K562 (cell line): ENCODE results near the gene LILRB3. TPM values are rescaled to one million over a fixed set of nuclear protein-coding genes. Genes with fewer than 3 reads are reported as not detected.

Experiments
- BHLHE40 ChIP-seq: IDR thresholded peaks from 2 replicates; pipeline ENCODE4 v1.6.1; 2011; ENCODE audit warnings: low read length, improper control_type of control experiment
- CCNT2 ChIP-seq: IDR thresholded peaks from 2 replicates; pipeline ENCODE4 v1.6.1; 2011; ENCODE audit warnings: borderline replicate concordance, low read depth, mild to moderate bottlenecking, moderate library complexity, mixed read lengths, low read length; ENCODE audit not compliant: insufficient read length; ENCODE audit errors: extremely low read depth
- polyA plus RNA-seq, 8 experiments: library from polyadenylated mRNA; depleted of rRNA in 4 of 8; stranded (reverse) in 5 of 8; unstranded in 3 of 8; fragments of >200 nt; fragmentation: Nextera tagmentation in 2 of 8; fragmentation: Illumina TruSeq in 1 of 8; extraction: Ambion mirVana in 2 of 8; extraction: Trizol in 1 of 8; gene quantifications; 2 replicates each; pipeline versions ENCODE4 v1.2.1 to v1.2.3, GENCODE V29; 2011 to 2014; ENCODE audit warnings: inconsistent platforms in 1 of 8, missing spikeins in 1 of 8
- total RNA-seq, 7 experiments: library from RNA; depleted of rRNA in 6 of 7; stranded (reverse); fragments of >200 nt in 6 of 7; fragmentation: Illumina TruSeq in 2 of 7; extraction: Trizol in 2 of 7; gene quantifications; 2 replicates each; pipeline versions ENCODE4 v1.2.1 to v1.2.3, GENCODE V29; 2011 to 2021; ENCODE audit warnings: low replicate concordance in 1 of 7
- TF ChIP-seq, protein P1 (sequence below), 2 experiments: IDR thresholded peaks; 2 replicates each; pipeline ENCODE4 v1.6.1; 2012; ENCODE audit warnings: improper control_type of control experiment in 2 of 2, low read depth in 2 of 2, low read length in 2 of 2, borderline replicate concordance in 1 of 2
- TF ChIP-seq, protein P2 (sequence below), 3 experiments: fragments of 200-800 bp in 1 of 3; fragments of 250-450 bp in 1 of 3; fragments of 450-650 bp in 1 of 3; sonication (Bioruptor Pico) in 1 of 3; sonication (Bioruptor generic) in 1 of 3; formaldehyde crosslinking in 1 of 3; IDR thresholded peaks; 2 replicates each; pipeline versions ENCODE4 v1.6.1 to v1.8.0; 2016 to 2022; ENCODE audit warnings: mild to moderate bottlenecking in 2 of 3, missing genetic modification characterization in 2 of 3, missing compliant biosample characterization in 1 of 3, moderate library complexity in 1 of 3
- TF ChIP-seq, protein P3 (sequence below), 2 experiments: fragments of 150-350 bp in 1 of 2; IDR thresholded peaks; 2 replicates each; pipeline ENCODE4 v1.6.1; 2012 to 2016; ENCODE audit warnings: low read depth in 2 of 2, low read length in 2 of 2, mild to moderate bottlenecking in 1 of 2, moderate library complexity in 1 of 2
- TF ChIP-seq, protein P4 (sequence below): fragments of 450-650 bp; IDR thresholded peaks from 2 replicates; pipeline ENCODE4 v1.6.1; 2016; ENCODE audit warnings: borderline replicate concordance
- TF ChIP-seq, protein P5 (sequence below): sonication (generic); formaldehyde crosslinking; IDR thresholded peaks from 2 replicates; pipeline ENCODE4 v1.8.0; 2023; ENCODE audit warnings: mild to moderate bottlenecking, missing genetic modification reagents

The LILRB3 gene
- total and polyA plus RNA-seq, 9 of the 15 experiments (the other 6 are each of a cell fraction or from before 2014, with no cell fraction given) = 0.01 to 0.09 TPM; not detected in 7

DNA sequence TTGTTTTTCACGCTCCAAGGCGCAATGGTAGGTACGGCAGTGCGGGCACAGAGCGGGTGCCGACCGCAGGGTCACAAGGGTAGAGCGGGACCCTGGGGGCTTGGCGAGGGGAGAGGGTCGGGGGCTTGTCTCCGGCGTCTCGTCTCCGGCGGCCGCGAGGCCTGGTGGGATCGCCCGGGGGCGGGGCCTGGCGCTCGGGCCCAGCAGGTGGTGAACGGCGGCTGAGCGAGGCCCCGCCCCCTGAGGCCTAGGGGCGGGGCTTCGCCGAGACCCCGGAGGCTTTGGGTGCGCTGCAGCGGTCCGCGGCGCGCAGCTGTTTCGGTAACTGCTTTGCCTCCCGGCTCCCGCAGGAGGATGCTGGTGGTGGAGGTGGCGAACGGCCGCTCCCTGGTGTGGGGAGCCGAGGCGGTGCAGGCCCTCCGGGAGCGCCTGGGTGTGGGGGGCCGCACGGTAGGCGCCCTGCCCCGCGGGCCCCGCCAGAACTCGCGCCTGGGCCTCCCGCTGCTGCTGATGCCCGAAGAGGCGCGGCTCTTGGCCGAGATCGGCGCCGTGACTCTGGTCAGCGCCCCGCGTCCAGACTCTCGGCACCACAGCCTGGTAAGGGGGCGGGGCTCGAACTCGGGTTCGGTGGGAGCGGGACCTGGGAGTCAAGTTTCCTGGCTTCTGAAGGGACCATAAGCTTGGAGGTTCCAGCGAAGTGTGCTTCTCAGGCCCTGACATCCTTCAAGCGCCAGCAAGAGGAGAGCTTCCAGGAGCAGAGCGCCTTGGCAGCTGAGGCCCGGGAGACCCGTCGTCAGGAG is 31.6 kb downstream of the LILRB3 start, which contains the start of gene TSEN34 (continued):
- TF ChIP-seq, protein P1, sequence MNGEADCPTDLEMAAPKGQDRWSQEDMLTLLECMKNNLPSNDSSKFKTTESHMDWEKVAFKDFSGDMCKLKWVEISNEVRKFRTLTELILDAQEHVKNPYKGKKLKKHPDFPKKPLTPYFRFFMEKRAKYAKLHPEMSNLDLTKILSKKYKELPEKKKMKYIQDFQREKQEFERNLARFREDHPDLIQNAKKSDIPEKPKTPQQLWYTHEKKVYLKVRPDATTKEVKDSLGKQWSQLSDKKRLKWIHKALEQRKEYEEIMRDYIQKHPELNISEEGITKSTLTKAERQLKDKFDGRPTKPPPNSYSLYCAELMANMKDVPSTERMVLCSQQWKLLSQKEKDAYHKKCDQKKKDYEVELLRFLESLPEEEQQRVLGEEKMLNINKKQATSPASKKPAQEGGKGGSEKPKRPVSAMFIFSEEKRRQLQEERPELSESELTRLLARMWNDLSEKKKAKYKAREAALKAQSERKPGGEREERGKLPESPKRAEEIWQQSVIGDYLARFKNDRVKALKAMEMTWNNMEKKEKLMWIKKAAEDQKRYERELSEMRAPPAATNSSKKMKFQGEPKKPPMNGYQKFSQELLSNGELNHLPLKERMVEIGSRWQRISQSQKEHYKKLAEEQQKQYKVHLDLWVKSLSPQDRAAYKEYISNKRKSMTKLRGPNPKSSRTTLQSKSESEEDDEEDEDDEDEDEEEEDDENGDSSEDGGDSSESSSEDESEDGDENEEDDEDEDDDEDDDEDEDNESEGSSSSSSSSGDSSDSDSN (IDR thresholded peaks at IDR 0.05; ENCODE audit: borderline replicate concordance in 1 of 2, low read depth in 2 of 2, low read length in 2 of 2) = peak in 1 of 2 experiments; percentile 66; a peak in 1 of 4 replicates
- TF ChIP-seq, protein P2, sequence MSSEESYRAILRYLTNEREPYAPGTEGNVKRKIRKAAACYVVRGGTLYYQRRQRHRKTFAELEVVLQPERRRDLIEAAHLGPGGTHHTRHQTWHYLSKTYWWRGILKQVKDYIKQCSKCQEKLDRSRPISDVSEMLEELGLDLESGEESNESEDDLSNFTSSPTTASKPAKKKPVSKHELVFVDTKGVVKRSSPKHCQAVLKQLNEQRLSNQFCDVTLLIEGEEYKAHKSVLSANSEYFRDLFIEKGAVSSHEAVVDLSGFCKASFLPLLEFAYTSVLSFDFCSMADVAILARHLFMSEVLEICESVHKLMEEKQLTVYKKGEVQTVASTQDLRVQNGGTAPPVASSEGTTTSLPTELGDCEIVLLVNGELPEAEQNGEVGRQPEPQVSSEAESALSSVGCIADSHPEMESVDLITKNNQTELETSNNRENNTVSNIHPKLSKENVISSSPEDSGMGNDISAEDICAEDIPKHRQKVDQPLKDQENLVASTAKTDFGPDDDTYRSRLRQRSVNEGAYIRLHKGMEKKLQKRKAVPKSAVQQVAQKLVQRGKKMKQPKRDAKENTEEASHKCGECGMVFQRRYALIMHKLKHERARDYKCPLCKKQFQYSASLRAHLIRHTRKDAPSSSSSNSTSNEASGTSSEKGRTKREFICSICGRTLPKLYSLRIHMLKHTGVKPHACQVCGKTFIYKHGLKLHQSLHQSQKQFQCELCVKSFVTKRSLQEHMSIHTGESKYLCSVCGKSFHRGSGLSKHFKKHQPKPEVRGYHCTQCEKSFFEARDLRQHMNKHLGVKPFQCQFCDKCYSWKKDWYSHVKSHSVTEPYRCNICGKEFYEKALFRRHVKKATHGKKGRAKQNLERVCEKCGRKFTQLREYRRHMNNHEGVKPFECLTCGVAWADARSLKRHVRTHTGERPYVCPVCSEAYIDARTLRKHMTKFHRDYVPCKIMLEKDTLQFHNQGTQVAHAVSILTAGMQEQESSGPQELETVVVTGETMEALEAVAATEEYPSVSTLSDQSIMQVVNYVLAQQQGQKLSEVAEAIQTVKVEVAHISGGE (CRISPR knock-in tag; IDR thresholded peaks at IDR 0.05) = 0 out of 6 replicates have a peak, but pooled peaks of 1 of the 3 experiments have one; percentile 19
- TF ChIP-seq, protein P3, sequence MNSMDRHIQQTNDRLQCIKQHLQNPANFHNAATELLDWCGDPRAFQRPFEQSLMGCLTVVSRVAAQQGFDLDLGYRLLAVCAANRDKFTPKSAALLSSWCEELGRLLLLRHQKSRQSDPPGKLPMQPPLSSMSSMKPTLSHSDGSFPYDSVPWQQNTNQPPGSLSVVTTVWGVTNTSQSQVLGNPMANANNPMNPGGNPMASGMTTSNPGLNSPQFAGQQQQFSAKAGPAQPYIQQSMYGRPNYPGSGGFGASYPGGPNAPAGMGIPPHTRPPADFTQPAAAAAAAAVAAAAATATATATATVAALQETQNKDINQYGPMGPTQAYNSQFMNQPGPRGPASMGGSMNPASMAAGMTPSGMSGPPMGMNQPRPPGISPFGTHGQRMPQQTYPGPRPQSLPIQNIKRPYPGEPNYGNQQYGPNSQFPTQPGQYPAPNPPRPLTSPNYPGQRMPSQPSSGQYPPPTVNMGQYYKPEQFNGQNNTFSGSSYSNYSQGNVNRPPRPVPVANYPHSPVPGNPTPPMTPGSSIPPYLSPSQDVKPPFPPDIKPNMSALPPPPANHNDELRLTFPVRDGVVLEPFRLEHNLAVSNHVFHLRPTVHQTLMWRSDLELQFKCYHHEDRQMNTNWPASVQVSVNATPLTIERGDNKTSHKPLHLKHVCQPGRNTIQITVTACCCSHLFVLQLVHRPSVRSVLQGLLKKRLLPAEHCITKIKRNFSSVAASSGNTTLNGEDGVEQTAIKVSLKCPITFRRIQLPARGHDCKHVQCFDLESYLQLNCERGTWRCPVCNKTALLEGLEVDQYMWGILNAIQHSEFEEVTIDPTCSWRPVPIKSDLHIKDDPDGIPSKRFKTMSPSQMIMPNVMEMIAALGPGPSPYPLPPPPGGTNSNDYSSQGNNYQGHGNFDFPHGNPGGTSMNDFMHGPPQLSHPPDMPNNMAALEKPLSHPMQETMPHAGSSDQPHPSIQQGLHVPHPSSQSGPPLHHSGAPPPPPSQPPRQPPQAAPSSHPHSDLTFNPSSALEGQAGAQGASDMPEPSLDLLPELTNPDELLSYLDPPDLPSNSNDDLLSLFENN (IDR thresholded peaks at IDR 0.05; ENCODE audit: low read depth in 2 of 2, low read length in 2 of 2) = peak in 1 of 2 experiments; percentile 24; a peak in 1 of 4 replicates
- 0 out of 2 replicates have a peak, but pooled peaks have one; percentile 2 for TF ChIP-seq BHLHE40
- TF ChIP-seq, protein P4, sequence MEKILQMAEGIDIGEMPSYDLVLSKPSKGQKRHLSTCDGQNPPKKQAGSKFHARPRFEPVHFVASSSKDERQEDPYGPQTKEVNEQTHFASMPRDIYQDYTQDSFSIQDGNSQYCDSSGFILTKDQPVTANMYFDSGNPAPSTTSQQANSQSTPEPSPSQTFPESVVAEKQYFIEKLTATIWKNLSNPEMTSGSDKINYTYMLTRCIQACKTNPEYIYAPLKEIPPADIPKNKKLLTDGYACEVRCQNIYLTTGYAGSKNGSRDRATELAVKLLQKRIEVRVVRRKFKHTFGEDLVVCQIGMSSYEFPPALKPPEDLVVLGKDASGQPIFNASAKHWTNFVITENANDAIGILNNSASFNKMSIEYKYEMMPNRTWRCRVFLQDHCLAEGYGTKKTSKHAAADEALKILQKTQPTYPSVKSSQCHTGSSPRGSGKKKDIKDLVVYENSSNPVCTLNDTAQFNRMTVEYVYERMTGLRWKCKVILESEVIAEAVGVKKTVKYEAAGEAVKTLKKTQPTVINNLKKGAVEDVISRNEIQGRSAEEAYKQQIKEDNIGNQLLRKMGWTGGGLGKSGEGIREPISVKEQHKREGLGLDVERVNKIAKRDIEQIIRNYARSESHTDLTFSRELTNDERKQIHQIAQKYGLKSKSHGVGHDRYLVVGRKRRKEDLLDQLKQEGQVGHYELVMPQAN = peak; percentile 58; the same call in 1 of the 2 replicates
- TF ChIP-seq, protein P5, sequence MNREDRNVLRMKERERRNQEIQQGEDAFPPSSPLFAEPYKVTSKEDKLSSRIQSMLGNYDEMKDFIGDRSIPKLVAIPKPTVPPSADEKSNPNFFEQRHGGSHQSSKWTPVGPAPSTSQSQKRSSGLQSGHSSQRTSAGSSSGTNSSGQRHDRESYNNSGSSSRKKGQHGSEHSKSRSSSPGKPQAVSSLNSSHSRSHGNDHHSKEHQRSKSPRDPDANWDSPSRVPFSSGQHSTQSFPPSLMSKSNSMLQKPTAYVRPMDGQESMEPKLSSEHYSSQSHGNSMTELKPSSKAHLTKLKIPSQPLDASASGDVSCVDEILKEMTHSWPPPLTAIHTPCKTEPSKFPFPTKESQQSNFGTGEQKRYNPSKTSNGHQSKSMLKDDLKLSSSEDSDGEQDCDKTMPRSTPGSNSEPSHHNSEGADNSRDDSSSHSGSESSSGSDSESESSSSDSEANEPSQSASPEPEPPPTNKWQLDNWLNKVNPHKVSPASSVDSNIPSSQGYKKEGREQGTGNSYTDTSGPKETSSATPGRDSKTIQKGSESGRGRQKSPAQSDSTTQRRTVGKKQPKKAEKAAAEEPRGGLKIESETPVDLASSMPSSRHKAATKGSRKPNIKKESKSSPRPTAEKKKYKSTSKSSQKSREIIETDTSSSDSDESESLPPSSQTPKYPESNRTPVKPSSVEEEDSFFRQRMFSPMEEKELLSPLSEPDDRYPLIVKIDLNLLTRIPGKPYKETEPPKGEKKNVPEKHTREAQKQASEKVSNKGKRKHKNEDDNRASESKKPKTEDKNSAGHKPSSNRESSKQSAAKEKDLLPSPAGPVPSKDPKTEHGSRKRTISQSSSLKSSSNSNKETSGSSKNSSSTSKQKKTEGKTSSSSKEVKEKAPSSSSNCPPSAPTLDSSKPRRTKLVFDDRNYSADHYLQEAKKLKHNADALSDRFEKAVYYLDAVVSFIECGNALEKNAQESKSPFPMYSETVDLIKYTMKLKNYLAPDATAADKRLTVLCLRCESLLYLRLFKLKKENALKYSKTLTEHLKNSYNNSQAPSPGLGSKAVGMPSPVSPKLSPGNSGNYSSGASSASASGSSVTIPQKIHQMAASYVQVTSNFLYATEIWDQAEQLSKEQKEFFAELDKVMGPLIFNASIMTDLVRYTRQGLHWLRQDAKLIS (CRISPR knock-in tag) = peak; percentile 62; the same call in 1 of the 2 replicates
- TF ChIP-seq CCNT2 = peak; percentile 78
